Smooth muscle cell of the pulmonary artery (primary cell): Measurements from ENCODE around the gene TCERG1. TPM values are rescaled to one million over a fixed set of nuclear protein-coding genes. Genes with fewer than 3 reads are reported as not detected.

Experiments
- total RNA-seq: library from RNA; depleted of rRNA; stranded (reverse); fragments of >200 nt; gene quantifications from 2 replicates; pipeline ENCODE4 v1.2.3, GENCODE V29; 2014

Gene TCERG1
- total RNA-seq, result 24.0 and 24.4 TPM in 2 replicates

GRCh38 chr5:146446861-146447733 is at the start of gene TCERG1:
TCERG1 (plus strand) TSS chr5:146447333; CDS start chr5:146447350, 17 bp downstream.

GRCh38 chr5:146516151-146516475 is 69.0 kb downstream of the TCERG1 start, which contains the start of gene GPR151:
GPR151 (minus strand) TSS chr5:146516190; CDS start chr5:146516113, 77 bp downstream.

Other genes starting within 250 kb of the TCERG1 start
- 26.1 and 28.0 TPM in 2 replicates for gene RBM27, start 243.7 kb upstream of the TCERG1 start, total RNA-seq
- 0.07 and 0.10 TPM in 2 replicates for gene POU4F3, start 108.5 kb upstream of the TCERG1 start, total RNA-seq
- not detected in 2 replicates for gene GPR151, start 68.9 kb downstream of the TCERG1 start, total RNA-seq